NCI-H774 (cell line): Measurements from ENCODE around the gene CHST11.

ENCODE experiments used
- DNase-seq: peaks from one replicate; lab custom pipeline; 2025; lab: John Stamatoyannopoulos, UW

The CHST11 gene

DNA sequence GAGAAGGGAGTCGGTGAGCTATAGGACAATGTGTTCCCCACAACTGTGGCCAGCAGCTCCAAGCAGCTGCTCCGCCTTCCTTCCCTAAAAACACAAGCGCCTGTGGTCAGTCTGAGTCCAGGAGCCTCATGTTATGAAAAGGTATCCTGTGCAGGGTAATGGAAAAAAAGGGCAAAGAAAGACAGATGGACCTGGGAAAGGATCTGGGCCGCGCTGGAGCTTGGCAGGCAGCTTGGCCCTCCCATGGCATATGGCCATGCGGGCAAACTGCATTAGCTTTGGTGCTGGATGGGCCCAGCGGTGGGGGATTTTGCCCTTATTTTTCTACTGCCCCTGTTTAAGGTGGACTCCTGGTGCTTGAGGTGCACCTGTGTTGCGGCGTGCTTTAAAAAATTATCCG lies 23.7 kb upstream of the CHST11 start:
- DNase-seq = no peak

DNA sequence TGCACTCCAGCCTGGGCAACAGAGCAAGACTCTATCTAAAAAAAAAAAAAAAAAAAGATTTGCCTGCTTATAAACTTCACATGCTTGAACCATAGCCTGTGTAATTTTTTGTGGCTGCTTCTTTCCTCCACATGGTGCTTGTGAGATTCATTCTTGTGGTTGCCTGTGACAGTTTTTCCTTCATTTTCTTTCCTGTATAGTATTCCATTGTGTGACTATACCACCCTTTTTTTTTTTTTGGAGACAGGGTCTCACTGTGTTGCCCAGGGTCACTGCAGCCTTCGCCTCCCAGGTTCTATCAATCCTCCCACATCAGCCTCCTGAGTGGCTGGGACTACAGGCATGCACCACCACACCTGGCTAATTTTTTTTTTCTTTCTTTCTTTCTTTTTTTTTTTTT lies 22.6 kb upstream of the CHST11 start:
- no peak for DNase-seq

DNA sequence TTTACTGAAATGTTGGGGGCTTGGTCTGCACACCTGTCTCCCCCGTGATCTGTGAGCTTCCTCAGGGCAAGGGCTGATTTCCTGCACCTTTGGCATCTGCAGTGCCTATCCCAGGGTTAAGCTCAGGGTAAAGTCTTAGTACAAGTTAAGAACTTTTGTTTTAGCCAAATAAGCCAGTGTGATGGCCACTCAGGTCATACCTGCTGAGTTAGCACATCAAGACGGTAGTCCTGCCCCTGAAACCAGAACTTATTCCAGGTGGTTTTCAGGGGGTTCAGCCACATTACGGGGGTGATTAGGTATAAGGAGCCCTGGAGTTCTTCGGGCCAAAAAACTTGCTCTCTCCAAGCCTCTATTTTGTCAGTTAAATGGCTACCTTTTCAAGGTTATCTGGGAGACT lies 21.6 kb upstream of the CHST11 start:
- DNase-seq = no peak

DNA sequence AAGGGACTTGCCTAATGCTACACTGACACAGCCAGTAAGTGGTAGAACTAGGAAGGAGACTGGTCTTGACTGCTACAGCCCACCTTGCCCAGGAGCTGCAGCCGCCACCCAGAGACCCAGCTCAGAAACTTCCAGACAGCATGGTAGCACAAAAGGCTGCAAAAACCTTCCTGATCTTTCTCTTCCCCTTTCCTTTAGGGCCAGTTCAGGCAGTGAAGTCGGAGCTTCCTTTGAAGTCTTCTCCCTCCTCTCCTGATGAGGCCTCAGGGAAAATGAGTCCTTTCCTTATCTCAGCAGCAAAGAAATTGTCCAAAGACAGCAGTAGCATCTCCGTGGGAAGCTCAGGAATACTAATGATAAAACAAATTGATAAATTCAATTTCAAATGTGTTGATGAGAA lies 21.0 kb upstream of the CHST11 start:
- no peak for DNase-seq

DNA sequence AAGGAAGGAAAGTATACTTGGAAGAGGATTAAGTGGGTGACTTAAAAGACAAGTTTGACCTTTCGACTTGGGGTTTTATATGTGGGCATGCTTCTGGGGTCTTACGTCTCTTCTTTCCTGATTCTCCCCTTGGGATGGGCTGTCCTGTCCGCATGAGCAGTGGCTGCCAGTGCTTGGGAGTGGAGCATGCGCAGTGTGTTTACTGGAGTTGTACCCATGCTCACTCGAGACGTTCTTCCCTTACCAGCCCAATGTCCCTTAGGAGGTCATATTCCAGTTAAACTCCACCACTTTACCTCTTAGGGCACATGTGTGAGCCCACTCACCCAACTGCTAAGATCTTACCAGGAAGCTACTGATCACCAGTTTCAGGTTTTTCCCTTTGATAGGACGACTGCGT lies 20.0 kb upstream of the CHST11 start:
- DNase-seq = no peak

DNA sequence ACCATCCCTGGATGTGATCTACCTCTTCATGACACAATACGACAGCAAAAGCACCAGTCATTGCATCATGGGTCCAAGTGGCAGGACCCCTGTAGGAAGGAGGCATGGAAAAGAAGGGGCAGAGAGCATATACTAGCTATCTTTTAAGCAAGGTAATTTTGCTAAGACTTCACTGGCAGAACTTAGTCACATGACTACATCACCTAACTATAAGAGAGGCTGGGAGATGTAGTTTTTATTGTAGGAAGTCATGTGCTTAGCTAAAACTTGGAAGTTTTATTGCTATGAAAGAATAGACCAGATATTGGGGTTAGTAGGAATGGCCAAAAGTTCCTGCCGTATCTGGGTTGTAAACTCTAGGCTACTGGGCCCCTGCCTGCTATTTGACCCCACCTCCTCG lies 18.6 kb upstream of the CHST11 start:
- DNase-seq = no peak

DNA sequence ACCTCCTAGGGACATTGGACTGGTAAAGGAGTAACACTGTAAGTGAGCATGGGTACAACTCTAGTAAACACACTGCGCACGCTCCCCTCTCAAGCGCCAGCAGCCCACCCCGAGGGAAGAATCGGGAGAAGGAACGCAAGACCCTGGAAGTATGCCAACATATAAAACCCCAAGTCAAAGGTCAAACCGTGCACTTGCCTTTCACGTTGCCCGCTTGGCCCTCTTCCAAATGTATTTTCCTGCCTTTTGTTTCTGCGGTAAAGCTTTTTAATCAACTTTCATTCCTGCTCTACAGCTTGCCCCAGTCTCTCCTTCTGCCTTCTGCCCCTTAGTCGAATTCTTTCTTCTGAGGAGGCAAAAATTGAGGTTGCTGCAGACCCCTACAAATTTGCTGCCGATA lies 17.6 kb upstream of the CHST11 start:
- DNase-seq = no peak

DNA sequence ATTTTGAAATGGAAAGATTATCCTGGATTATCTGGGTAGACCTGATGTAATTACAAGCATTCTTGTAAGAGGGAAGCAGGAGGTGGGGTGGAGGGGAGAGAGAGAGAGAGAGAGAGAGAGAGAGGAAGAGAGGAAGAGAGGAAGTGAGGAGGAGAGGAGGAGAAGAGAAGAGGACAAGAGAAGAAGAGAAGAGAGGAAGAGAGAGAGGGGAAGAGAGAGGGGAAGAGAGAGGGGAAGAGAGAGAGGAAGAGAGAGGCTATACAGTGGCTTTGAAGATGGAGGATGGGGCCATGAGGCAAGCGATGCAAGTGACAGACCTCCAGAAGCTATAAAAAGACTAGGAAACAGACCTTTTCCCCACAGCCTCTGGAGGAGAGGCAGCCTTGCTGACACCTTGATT lies 13.7 kb upstream of the CHST11 start:
- DNase-seq = no peak

DNA sequence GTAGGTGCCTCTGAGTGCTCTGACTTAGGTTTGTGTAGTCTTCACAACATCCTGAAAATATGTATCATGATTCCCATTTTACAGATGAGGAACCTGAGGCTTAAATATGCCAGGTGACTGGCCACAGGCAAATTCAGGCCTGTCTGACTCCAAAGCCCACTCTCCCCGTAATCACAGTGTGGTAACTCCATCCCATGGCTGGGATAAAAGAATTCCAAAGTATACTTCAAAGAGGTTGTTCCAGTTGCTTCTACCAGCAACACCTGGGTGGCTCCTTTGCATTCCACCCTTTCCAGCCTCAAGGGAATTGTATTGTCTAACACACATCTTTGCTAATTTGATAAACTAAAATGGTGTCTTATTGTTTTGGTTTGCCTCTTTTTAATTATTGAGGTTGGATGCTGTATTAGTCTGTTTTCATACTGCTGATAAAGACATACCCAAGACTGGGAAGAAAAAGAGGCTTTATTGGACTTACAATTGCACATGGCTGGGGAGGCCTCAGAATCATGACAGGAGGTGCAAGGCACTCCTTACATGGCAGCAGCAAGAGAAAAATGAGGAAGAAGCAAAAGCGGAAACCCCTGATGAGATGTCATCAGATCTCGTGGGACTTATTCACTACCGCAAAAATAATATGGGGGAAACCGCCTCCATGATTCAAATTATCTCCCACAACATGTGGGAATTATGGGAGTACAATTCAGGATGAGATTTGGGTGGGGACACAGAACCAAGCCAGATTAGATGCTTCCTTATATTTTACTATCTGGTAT lies 9.9 kb upstream of the CHST11 start:
- no peak for DNase-seq

DNA sequence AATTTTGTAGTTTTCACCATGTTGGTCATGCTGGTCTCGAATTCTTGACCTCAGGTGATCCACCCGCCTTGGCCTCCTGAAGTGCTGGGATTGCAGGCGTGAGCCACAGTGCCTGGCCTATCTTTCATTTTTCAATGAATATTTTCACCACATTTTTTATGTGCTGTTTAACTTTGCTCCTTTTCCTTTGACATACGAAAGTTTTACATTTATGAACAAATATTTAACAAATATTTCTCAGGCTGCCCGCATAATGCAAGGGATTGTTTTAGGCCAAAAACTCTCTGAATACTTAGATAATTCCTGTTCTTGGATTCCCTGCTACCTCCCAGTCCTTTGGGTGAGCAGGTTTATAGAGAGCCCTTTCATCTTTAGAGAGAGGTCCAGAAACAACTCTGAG lies 8.7 kb upstream of the CHST11 start:
- no peak for DNase-seq

DNA sequence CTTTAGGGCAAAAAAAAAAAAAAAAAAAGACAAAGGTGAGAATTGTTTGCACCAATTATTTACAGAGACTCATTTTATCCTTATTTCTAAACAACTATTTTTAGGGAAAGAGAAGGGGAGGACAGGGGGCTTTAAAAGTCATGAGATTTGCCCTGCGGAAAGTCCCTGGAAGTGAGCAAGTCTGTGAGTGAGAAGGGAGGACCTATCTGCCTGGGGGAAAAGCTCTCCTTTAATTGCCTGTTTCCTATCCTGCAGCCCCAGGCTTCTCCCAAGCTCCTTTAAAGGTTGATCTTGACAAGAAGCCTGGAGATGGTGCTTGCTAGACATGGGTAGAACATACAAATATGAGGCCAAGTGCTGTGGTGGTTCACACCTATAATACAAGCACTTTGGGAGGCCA lies 8.3 kb upstream of the CHST11 start:
- no peak for DNase-seq

DNA sequence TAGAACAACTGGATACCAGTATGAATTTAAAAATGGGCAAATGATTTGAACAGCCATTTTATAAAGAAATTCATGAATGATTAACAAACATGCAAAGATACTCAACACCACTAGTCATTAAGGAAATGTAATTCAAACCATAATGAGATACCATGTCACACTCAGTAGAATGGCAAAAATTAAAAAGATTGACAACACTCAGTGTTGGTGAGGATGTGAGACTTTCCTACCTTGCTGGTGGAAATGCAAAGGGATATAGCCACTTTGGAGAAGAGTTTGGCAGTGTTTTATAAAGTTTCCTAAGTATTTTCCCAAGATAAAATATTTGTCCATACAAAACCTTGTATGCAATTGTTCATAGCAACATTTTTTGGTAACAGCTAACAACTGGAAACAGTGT lies 6.0 kb upstream of the CHST11 start:
- no peak for DNase-seq

DNA sequence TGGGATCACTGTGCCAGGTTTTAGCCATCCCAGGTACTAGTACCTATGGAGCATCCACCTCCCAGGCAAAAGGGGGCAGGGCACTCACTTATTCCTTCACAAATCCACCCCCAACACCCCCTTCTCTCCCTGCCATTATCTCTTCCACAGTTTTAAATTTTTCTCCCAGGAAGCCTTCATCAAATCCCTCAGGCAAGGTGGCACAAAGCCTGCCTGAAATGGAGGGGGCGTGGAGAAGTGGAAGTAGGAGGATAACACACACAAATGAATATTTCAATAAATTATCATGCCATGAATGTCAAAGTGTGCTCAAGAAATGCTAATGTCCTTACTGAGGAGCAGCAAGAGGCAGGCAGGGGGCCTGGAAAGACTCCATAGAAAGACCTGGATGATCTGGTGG lies 4.7 kb upstream of the CHST11 start:
- no peak for DNase-seq

DNA sequence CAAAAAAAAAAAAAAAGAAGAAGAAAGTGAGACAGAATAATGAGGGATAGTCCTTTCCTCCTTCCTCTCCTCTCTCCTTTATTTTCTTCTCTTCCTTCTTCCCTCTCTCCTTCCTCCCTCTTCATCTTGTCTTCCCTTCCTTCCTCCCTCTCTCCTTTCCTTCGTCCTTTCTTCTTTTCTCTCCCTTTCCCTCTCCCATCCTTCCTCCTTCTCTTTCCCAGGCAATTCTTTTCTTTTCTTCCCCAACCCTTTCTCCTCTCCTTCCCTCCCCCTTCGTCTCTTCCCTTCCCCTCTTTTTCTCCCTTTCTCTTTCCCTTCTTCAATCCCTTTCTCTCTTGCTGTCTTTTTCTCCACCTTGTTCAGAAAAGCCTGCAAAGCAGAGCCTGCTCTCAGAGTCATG lies 3.6 kb upstream of the CHST11 start:
- DNase-seq = no peak

DNA sequence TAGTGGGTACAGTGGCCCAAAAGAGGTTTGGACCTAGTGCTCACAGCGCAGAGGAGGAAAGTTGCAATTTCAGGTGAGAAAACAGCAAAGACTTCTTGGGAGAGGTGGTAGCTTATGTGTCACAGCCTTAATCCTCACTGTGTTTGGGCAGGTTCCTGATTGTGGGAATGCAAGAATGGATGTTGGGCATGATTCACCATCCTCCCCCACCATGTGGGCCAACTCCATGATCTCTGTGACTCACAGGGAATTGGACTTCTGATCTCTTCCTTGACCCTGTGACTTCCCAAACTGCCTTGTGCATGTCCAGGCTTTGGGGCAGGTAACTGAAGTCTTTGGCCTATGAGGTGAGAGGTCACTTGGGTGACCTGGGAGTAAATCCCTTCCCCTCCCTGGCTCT lies 1.8 kb upstream of the CHST11 start:
- DNase-seq = no peak

DNA sequence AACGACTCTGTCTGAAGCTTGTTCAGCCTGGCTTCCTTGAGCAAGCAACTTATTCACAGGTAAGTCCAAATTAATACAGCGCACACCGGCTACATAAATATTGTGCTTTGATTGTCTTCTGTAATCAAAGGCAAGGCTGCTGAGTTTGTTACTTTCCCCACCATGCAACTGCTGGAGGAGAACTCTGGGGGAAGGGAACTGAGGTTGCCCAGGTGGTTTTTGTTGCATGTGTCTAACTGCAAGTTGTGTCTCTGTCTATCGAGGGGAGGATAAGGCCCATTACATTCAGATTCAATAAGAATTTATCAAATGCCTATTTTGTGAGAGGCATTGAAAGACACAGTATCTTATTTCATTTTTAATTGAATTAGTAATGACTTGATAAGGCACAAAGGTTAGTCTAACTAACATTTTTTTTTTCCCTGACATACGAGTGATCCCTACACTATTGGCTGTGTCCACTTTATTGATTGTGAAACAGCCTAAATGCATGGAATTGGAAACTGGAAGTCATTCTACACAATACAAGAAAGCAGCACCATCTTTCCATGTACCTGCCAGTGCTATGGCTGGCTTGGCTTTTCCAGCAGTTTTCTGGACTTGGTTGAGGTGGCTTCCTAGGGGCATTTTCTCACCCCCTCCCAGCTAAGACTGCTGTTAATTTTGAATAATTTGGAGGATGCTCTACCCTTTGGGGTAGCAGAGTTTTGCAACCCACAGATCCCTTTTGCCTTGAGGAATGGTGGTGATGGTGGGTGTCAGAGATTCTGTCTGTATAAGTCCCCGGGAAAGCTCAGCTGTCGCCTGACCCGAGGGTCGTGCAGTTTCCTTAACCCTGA lies 951 bp upstream of the CHST11 start:
- no peak for DNase-seq

DNA sequence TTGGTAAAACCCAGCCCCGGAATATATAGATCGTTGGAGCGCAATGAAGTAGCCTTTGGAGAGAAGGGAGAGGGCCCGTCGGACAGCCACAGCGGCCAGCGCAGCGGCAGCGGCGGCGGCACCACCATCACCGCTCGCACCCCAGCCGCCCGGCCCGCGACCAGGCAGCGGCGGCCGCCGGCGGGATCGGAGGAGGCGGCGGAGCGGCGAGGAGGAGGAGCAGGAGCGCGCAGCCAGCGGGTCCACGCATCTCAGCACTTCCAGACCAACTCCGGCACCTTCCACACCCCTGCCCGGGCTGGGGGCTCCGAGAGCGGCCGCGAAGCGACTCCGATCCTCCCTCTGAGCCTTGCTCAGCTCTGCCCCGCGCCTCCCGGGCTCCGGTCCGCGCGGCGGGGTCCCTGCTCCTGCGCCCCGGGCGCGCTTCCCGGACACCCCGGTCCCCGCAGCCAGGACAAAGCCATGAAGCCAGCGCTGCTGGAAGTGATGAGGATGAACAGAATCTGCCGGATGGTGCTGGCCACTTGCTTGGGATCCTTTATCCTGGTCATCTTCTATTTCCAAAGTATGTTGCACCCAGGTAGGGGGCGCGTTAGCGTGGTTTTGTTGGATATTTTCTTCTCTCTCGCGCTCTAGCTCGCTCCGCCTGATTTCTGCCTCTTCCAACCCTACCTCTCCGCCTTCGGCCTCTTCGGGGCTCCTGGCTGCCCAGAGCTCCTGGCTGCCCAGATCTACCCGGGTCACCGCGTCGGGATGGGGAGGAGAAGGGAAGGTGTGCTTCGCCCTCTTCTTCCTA lies 400 bp downstream of the CHST11 start:
- DNase-seq = no peak

DNA sequence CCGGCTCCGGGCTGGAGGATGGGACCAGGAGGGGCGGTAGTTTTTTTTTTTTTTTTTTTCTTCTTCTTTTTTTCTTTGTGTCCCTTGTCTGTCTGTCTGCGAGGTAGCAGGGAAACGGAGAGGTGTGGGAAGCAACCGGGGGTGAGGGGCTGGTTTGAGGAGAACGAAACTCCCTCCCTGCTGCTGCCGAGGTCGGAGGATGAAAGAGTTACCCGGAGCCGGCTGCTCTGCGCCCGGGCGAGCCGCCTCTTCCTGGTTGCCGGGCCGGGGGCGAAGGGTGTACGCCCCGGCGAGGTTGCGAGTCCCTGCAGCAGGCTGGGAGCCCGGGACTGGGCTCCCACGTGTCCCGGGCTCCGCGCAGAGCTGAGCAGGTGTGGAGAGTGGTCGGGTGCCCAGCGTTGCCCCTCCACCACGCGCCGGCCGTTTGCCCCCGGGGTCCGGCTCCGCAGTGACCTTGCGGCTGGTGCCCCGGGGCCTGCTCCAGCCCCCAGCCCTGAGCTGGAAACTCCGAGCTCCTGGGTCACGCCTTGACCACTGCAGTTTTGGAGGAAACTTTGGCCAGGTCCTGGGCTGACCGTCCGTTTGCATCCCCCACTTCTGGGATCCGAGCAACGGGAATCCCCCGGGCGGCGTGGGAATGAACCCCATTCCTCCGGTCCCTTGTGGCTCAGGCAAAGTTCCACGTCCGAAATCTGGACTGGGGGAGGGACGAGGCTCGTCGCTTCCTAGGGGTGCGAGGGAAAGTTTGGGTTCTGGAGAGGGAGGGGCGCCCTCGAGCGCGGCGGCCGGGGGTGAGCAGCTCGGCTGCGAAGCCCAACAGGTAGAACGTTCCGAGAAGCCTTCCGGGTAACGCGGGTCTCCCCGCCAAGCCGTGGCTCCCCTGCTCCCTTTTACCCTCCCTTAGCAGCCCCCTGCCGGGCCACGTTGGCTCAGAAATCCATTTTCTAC lies 1.3 kb downstream of the CHST11 start:
- peak; percentile 22 for DNase-seq

DNA sequence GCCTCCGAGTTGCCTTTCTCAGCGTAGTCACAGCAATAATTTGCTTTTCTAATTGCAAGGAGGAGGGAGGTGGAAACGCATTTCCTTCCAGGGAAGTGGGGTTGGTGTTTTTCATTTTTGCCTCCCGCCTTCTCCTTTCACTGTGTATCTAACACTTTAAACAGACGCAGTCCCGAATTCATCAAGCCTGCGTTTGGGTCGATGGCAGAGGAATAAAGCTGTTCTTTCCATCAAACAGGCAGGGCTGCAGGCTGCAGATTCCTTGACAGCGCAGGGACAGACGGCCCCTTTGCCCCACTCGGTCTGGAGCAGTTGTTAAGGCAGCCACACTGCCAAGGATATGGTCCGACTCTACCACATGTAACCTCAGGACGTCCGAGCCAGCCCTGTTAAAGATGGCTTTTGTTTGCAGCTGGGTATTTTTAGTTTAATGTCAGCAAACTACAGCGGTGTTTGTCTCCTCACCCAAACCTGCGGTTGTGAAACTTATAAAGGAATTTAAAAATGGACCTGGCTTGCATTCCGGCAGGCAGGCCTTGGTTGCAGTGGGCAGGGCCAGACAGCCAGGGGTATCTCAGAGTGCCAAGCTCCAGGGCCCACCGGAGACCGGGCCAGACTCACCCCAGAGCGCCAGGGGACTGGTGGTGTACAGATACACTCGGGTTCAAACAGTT lies 2.1 kb downstream of the CHST11 start:
- no peak for DNase-seq

DNA sequence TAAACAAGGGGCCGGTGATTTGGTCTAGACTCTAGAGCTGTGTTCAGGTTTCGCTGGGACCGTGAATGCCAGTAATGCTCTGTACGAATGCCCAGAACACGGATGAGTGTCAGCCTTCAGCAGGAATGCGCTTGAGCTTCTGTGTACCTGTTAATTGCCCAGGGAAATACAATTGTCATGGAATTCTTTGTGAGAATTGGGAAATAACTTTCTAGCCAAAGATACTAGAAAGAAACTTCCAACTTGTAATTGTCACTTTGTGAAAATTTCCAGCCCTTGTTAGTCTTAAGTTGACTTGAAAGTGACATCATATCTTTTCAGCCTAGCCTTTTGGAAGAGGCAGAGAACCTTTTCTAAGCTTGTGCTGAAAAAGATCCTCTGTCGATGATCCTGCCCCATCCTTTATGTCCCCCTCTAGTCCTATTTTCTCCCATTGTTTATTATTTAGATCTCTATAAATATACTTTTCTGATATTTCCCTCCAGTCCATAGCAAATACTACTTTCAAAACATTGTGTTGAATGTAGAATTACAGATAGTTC lies 2.7 kb downstream of the CHST11 start:
- no peak for DNase-seq
